OCI-LY1 (cell line): ENCODE data around the gene MRPL14.

Source experiments
- EZH2 ChIP-seq: fragments of 200-600 bp; sonication (generic), shearing (Covaris generic); IDR thresholded peaks from 2 replicates; pipeline ENCODE4 v1.8.0; 2017; ENCODE audit warnings: borderline replicate concordance, mixed run types, mild to moderate bottlenecking, antibody characterized with exemption, low read length, moderate library complexity, mixed read lengths
- TF ChIP-seq, protein P1 (sequence below): fragments of 200-600 bp; sonication (generic), shearing (Covaris generic); IDR thresholded peaks from 2 replicates; pipeline ENCODE4 v1.5.1; 2017; ENCODE audit warnings: mild to moderate bottlenecking, antibody characterized with exemption, low read length, moderate library complexity, mixed read lengths

- TF ChIP-seq, protein P1, sequence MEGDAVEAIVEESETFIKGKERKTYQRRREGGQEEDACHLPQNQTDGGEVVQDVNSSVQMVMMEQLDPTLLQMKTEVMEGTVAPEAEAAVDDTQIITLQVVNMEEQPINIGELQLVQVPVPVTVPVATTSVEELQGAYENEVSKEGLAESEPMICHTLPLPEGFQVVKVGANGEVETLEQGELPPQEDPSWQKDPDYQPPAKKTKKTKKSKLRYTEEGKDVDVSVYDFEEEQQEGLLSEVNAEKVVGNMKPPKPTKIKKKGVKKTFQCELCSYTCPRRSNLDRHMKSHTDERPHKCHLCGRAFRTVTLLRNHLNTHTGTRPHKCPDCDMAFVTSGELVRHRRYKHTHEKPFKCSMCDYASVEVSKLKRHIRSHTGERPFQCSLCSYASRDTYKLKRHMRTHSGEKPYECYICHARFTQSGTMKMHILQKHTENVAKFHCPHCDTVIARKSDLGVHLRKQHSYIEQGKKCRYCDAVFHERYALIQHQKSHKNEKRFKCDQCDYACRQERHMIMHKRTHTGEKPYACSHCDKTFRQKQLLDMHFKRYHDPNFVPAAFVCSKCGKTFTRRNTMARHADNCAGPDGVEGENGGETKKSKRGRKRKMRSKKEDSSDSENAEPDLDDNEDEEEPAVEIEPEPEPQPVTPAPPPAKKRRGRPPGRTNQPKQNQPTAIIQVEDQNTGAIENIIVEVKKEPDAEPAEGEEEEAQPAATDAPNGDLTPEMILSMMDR, result no peak
- TF ChIP-seq EZH2, result no peak
These were observed 22.1 kb downstream of the MRPL14 start for GRCh38 chr6:44105146-44105545.
